Kidney (tissue), 14 donors: Measurements from ENCODE around the gene ZNHIT6. TPM values are rescaled to one million over a fixed set of nuclear protein-coding genes. Genes with fewer than 3 reads are reported as not detected.
"Not testable (repeated sequence)": the region's sequence is repeated elsewhere in the genome, so short reads cannot be mapped to it uniquely, and the experiment has no call there.

Experiments used
- DNase-seq, 5 donors: peaks; one replicate each; pipeline ENCODE4 v3.0.0-alpha.2; 2013 to 2020
- FAIRE-seq: peaks from 2 replicates; lab custom pipeline; 2012; peaks lifted over from hg19 to GRCh38; lab: Jason Lieb, UNC
- H3K27ac ChIP-seq, 2 donors: one replicate each; pipeline ENCODE4 v1.7.0; 2013; ENCODE audit warnings: low read depth in 2 of 2, low read length in 2 of 2, inconsistent platforms in 1 of 2
- H3K27me3 ChIP-seq: one replicate; pipeline ENCODE4 v1.7.1; 2013; ENCODE audit warnings: low read length, inconsistent platforms; ENCODE audit not compliant: control insufficient read depth, insufficient read depth
- H3K36me3 ChIP-seq, 3 donors: one replicate each; pipeline versions ENCODE4 v1.7.0 to v1.7.1; 2013; ENCODE audit warnings: low read length in 3 of 3, control low read depth in 1 of 3, inconsistent platforms in 1 of 3; ENCODE audit not compliant: insufficient read depth in 3 of 3, control insufficient read depth in 2 of 3
- H3K4me1 ChIP-seq, 3 donors: one replicate each; pipeline versions ENCODE4 v1.7.0 to v1.7.1; 2013; ENCODE audit warnings: low read length in 3 of 3, inconsistent platforms in 1 of 3, low read depth in 1 of 3; ENCODE audit not compliant: control insufficient read depth in 2 of 3, insufficient read depth in 2 of 3
- H3K4me3 ChIP-seq, 3 donors: one replicate each; pipeline versions ENCODE4 v1.7.0 to v1.8.1; 2013; ENCODE audit warnings: low read length in 3 of 3, control low read depth in 1 of 3, inconsistent platforms in 1 of 3
- H3K9ac ChIP-seq, 3 donors: one replicate each; pipeline versions ENCODE4 v1.7.0 to v1.7.1; 2013; ENCODE audit warnings: low read length in 3 of 3, control low read depth in 1 of 3, inconsistent platforms in 1 of 3
- H3K9me3 ChIP-seq, 3 donors: one replicate each; pipeline versions ENCODE4 v1.7.0 to v1.7.1; 2013; ENCODE audit warnings: low read length in 3 of 3, control low read depth in 1 of 3, inconsistent platforms in 1 of 3; ENCODE audit not compliant: control insufficient read depth in 2 of 3, insufficient read depth in 1 of 3
- intact Hi-C: fragments of 100-400 bp; cut with DNase I; formaldehyde crosslinking; loops from one replicate; pipeline ENCODE4 v1.11.1; 2022
- polyA plus RNA-seq: library from polyadenylated mRNA; stranded (reverse); fragments of 350-450 nt; fragmentation: Illumina TruSeq; extraction: RNeasy Lipid Tissue Mini Kit (QIAGEN cat#74804); gene quantifications from one replicate; pipeline ENCODE4 v1.2.3, GENCODE V29; 2014; ENCODE audit warnings: low read depth, low replicate concordance; ENCODE audit not compliant: insufficient read depth
- total RNA-seq: library from RNA; stranded (reverse); fragmentation: NEBNext Ultra II Directional; extraction: Animal tissue kit (Norgen Biotek cat#: 25700); gene quantifications from one replicate; pipeline ENCODE4 v1.2.1, GENCODE V29; 2021
- TF ChIP-seq, protein P1 (sequence below): IDR thresholded peaks from 3 replicates; pipeline ENCODE4 v1.5.1; 2012; ENCODE audit warnings: mild to moderate bottlenecking, moderate library complexity, borderline replicate concordance; ENCODE audit not compliant: insufficient read depth; ENCODE audit errors: extremely low read depth
- donor health status: control.
- donor health status: control.
- donor health status: control.
- donor health status: control.
- donor health status: control.
- donor health status: DM: yes; HTN: yes; CAD: no.
- donor health status: Normal renal cell carcinoma (clear cell type).

ZNHIT6 gene
- total and polyA plus RNA-seq, 2 donors from 2014 or later, result 5.8 to 17.5 TPM

DNA sequence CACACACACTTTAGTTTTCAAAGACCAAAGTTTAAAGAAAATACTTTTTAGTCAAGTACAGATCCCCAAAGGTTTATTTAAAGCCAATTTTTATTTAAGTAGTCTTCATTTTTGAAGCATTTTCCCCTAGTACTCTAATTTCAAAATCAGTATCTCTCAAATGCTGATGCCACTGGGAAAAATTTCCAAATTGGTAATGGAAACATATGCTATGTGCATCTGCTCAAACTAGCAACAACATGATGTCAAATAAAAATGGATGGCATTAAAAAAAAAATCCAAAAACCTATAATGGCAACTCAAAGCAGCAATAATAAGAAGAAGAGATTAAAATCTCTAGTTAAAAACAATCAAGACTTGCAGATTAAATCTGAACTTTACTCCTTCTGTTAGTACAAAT lies 58.6 kb downstream of the ZNHIT6 start:
- Histone ChIP-seq H3K4me3 (no peak overlapping the region), H3K27ac (no peak overlapping the region), H3K9ac (no peak overlapping the region), H3K27me3 (no peaks in the 10 kb centered on the region), H3K4me1 (no peaks in the 10 kb centered on the region), H3K9me3 (no peaks in the 10 kb centered on the region), H3K36me3 (peaks cover 0 to 5% (median 0%) of the 10 kb centered on the region in 3 donors)
- intact Hi-C loops, result no loop called here
- TF ChIP-seq, protein P1, sequence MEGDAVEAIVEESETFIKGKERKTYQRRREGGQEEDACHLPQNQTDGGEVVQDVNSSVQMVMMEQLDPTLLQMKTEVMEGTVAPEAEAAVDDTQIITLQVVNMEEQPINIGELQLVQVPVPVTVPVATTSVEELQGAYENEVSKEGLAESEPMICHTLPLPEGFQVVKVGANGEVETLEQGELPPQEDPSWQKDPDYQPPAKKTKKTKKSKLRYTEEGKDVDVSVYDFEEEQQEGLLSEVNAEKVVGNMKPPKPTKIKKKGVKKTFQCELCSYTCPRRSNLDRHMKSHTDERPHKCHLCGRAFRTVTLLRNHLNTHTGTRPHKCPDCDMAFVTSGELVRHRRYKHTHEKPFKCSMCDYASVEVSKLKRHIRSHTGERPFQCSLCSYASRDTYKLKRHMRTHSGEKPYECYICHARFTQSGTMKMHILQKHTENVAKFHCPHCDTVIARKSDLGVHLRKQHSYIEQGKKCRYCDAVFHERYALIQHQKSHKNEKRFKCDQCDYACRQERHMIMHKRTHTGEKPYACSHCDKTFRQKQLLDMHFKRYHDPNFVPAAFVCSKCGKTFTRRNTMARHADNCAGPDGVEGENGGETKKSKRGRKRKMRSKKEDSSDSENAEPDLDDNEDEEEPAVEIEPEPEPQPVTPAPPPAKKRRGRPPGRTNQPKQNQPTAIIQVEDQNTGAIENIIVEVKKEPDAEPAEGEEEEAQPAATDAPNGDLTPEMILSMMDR, result no peak
- DNase-seq, result no peak
- FAIRE-seq, result no peak

DNA sequence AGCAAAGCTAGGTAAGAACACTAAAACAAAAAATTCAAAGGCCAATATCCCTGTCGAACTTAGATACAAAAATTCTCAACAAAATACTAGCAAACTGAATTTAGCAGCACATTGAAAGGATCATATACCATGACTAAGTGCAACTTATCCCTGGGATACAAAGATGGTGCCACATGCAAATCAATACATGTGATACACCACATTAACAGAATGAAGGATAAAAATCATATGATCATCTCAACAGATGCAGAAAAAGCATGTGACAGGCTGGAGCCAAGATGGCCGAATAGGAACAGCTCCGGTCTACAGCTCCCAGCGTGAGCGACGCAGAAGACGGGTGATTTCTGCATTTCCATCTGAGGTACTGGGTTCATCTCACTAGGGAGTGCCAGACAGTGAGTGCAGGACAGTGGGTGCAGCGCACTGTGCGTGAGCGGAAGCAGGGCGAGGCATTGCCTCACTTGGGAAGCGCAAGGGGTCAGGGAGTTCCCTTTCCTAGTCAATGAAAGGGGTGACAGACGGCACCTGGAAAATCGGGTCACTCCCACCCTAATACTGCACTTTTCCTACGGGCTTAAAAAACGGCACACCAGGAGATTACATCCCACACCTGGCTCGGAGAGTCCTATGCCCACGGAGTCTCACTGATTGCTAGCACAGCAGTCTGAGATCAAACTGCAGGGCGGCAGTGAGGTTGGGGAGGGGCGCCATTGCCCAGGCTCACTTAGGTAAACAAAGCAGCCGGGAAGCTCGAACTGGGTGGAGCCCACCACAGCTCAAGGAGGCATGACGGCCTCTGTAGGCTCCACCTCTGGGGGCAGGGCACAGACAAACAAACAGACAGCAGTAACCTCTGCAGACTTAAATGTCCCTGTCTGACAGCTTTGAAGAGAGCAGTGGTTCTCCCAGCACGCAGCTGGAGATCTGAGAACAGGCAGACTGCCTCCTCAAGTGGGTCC lies 66.4 kb downstream of the ZNHIT6 start:
- H3K27ac ChIP-seq, H3K9me3 ChIP-seq, H3K4me1 ChIP-seq, H3K27me3 ChIP-seq, H3K36me3 ChIP-seq, FAIRE-seq, H3K9ac ChIP-seq, intact Hi-C loops, H3K4me3 ChIP-seq: not testable (repeated sequence)
- DNase-seq, result peak; percentile 36 to 64 (median 55)

DNA sequence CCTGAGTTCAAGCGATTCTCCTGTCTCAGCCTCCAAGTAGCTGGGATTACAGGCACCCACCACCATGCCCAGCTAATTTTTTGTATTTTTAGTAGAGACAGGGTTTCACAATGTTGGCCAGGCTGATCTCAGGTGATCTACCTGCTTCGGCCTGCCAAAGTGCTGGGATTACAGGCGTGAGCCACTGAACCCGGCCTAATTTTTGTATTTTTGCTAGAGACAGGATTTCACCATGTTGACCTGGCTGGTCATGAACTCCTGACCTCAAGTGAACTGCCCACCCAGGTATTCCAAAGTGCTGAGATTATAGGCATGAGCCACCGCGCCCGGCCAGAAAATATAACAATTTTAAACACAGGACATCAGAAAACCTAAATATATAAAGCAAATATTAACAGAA lies 68.3 kb downstream of the ZNHIT6 start:
- H3K27ac ChIP-seq, H3K4me1 ChIP-seq, DNase-seq, H3K4me3 ChIP-seq, H3K9ac ChIP-seq, H3K27me3 ChIP-seq, intact Hi-C loops, H3K36me3 ChIP-seq, FAIRE-seq, H3K9me3 ChIP-seq: not testable (repeated sequence)

DNA sequence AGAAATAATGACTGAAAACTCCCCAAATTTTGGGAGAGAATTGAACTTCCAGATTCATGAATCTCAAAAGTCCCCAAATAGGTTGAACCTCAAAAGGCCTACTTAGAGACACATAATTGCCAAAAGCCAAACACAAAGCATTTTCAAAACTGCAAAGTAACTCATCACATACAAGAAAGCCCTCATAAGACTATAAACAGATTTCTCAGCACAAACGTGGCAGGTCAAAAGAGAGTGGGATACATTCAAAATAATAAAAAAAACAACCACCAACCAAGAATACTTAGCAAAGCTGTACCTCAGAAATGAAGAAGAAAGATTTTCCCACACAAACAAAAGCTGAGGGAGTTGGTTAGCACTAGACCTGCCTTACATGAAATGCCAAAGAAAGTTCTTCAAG lies 69.8 kb downstream of the ZNHIT6 start:
- no peak overlapping the region for H3K4me3 ChIP-seq
- H3K9ac ChIP-seq, result no peak overlapping the region
- H3K36me3 ChIP-seq, result no peaks in the 10 kb centered on the region
- intact Hi-C loops, result no loop called here
- H3K27ac ChIP-seq, result no peak overlapping the region
- H3K4me1 ChIP-seq, result no peaks in the 10 kb centered on the region
- H3K9me3 ChIP-seq, result peaks cover 0 to 6% (median 0%) of the 10 kb centered on the region in 3 donors
- FAIRE-seq (no peak), DNase-seq (no peak)
- TF ChIP-seq, protein P1, result no peak
- no peaks in the 10 kb centered on the region for H3K27me3 ChIP-seq
